B cell (primary cell): ENCODE measurements around the gene CST1. TPM values are rescaled to one million over a fixed set of nuclear protein-coding genes. Genes with fewer than 3 reads are reported as not detected.

Experiments
- ATAC-seq: fragments of 200-7000 bp; cut with Tn5 transposase; one replicate; pipeline ENCODE4 v1.10.0; 2021; ENCODE audit warnings: low read depth, mild to moderate bottlenecking, moderate number of reproducible peaks, moderate library complexity
- CTCF ChIA-PET: fragments of 350-600 bp; sonication (Branson Sonifier 250); formaldehyde crosslinking; loops from one replicate; lab custom pipeline; 2021; ENCODE audit warnings: antibody characterized with exemption, inconsistent platforms; lab: Charles Lee
- POLR2A ChIA-PET: fragments of 350-600 bp; sonication (Branson Sonifier 250); formaldehyde crosslinking; loops from one replicate; lab custom pipeline; 2021; ENCODE audit warnings: antibody characterized with exemption; lab: Charles Lee
- DNase-seq: peaks from one replicate; pipeline ENCODE4 v3.0.0; 2013
- H2AFZ ChIP-seq: 2 replicates; pipeline ENCODE4 v1.6.1; 2012; ENCODE audit warnings: mild to moderate bottlenecking, low read depth, low read length; ENCODE audit not compliant: insufficient read depth, poor library complexity, severe bottlenecking
- H3K27ac ChIP-seq, 2 donors: 1 replicate in 1 of 2; 2 replicates in 1 of 2; pipeline ENCODE4 v1.5.1; 2012 to 2013; ENCODE audit warnings: low read length in 2 of 2, mild to moderate bottlenecking in 2 of 2, moderate library complexity in 1 of 2
- H3K27me3 ChIP-seq, 4 experiments: fragments of 200-600 bp in 1 of 4; sonication (generic) in 1 of 4; replicated peaks in 1 of 4; 1 replicate in 2 of 4; 2 replicates in 2 of 4; pipeline versions ENCODE4 v1.6.1 to v1.7.0; 2013 to 2016; ENCODE audit warnings: low read length in 3 of 4, mild to moderate bottlenecking in 2 of 4, mixed read lengths in 1 of 4, moderate library complexity in 1 of 4; ENCODE audit not compliant: insufficient read depth in 4 of 4, control insufficient read depth in 3 of 4; ENCODE audit errors: control extremely low read depth in 1 of 4
- H3K36me3 ChIP-seq, 2 experiments: replicated peaks in 1 of 2; 1 replicate in 1 of 2; 2 replicates in 1 of 2; pipeline versions ENCODE4 v1.6.1 to v1.7.1; 2013; ENCODE audit warnings: low read length in 1 of 2; ENCODE audit not compliant: insufficient read depth in 2 of 2, control insufficient read depth in 1 of 2; ENCODE audit errors: control extremely low read depth in 1 of 2, extremely low read depth in 1 of 2
- H3K4me1 ChIP-seq, 2 donors: fragments of 200-600 bp in 1 of 2; sonication (generic) in 1 of 2; 1 replicate in 1 of 2; 2 replicates in 1 of 2; pipeline versions ENCODE4 v1.5.1 to v1.6.1; 2013 to 2017; ENCODE audit warnings: low read length in 2 of 2; ENCODE audit not compliant: control insufficient read depth in 2 of 2, insufficient read depth in 2 of 2
- H3K4me2 ChIP-seq: replicated peaks from 2 replicates; pipeline ENCODE3; 2012; ENCODE audit warnings: mild to moderate bottlenecking, low read depth, low read length; ENCODE audit not compliant: poor library complexity, severe bottlenecking
- H3K4me3 ChIP-seq, 5 experiments: fragments of 200-600 bp in 1 of 5; sonication (generic) in 1 of 5; 1 replicate in 3 of 5; 2 replicates in 2 of 5; pipeline versions ENCODE4 v1.5.1 to v1.7.0; 2011 to 2016; ENCODE audit warnings: low read length in 4 of 5, mild to moderate bottlenecking in 4 of 5, low read depth in 2 of 5, control low read depth in 1 of 5, moderate library complexity in 1 of 5; ENCODE audit not compliant: insufficient read depth in 1 of 5; ENCODE audit errors: control extremely low read depth in 1 of 5, extremely low read depth in 1 of 5
- H3K79me2 ChIP-seq: fragments of 200-600 bp; sonication (generic); one replicate; pipeline ENCODE4 v1.6.0; 2016; ENCODE audit warnings: low read length; ENCODE audit not compliant: control insufficient read depth, insufficient read depth
- H3K9ac ChIP-seq: fragments of 200-600 bp; sonication (generic); 2 replicates; pipeline ENCODE4 v1.6.1; 2017; ENCODE audit warnings: mild to moderate bottlenecking, low read length, moderate library complexity
- H3K9me3 ChIP-seq, 3 donors: one replicate each; pipeline versions ENCODE4 v1.6.1 to v1.7.1; 2013; ENCODE audit warnings: low read length in 2 of 3; ENCODE audit not compliant: control insufficient read depth in 2 of 3, insufficient read depth in 1 of 3; ENCODE audit errors: control extremely low read depth in 1 of 3
- H4K20me1 ChIP-seq: 2 replicates; pipeline ENCODE4 v1.6.0; 2012; ENCODE audit warnings: mild to moderate bottlenecking, low read length; ENCODE audit not compliant: insufficient read depth, control insufficient read depth, poor library complexity, severe bottlenecking
- H3K27ac Mint-ChIP-seq: one replicate; pipeline ENCODE4 v1.8.0; 2021; ENCODE audit warnings: mixed read lengths
- H3K27me3 Mint-ChIP-seq: one replicate; pipeline ENCODE4 v1.8.0; 2021; ENCODE audit warnings: mixed read lengths
- H3K4me1 Mint-ChIP-seq: one replicate; pipeline ENCODE4 v1.8.0; 2021; ENCODE audit warnings: mixed read lengths
- H3K4me3 Mint-ChIP-seq: one replicate; pipeline ENCODE4 v1.8.0; 2021; ENCODE audit warnings: mixed read lengths
- H3K9me3 Mint-ChIP-seq: one replicate; pipeline ENCODE4 v1.8.0; 2022; ENCODE audit warnings: mixed read lengths; ENCODE audit not compliant: insufficient read depth
- EZH2 ChIP-seq: IDR thresholded peaks from 2 replicates; pipeline ENCODE4 v1.6.1; 2012; ENCODE audit warnings: borderline replicate concordance, low read depth, mild to moderate bottlenecking, moderate library complexity, low read length; ENCODE audit not compliant: insufficient read depth, poor library complexity, severe bottlenecking
- WGBS: methylation state at CpG from one replicate; pipeline ENCODE4 v1.1.5; 2013; ENCODE audit warnings: missing lambda C conversion rate; ENCODE audit not compliant: insufficient coverage; 5-methylcytosine and 5-hydroxymethylcytosine counted together
- intact Hi-C: fragments of 100-400 bp; cut with micrococcal nuclease; formaldehyde crosslinking; loops from one replicate; pipeline ENCODE4 v1.10.0; 2022
- polyA plus RNA-seq: library from polyadenylated mRNA; depleted of rRNA; stranded (reverse); fragments of >200 nt; gene quantifications from 2 replicates; pipeline ENCODE4 v1.2.3, GENCODE V29; 2012
- small RNA-seq: library from RNA; depleted of rRNA; stranded (forward); fragments of <200 nt; gene quantifications from one replicate; pipeline ENCODE3, GENCODE V24; 2012; ENCODE audit warnings: low replicate concordance, low read depth; ENCODE audit not compliant: insufficient read length
- total RNA-seq, 2 donors: library from RNA; stranded (reverse); fragments of 120-200 nt in 1 of 2; gene quantifications; 1 replicate in 1 of 2; 2 replicates in 1 of 2; pipeline versions ENCODE4 v1.2.3 to v1.2.4, GENCODE V29; 2013 to 2022
- TF ChIP-seq, protein P1 (sequence below): fragments of 200-600 bp; IDR thresholded peaks from one replicate; pipeline ENCODE4 v1.8.0; 2022; ENCODE audit warnings: antibody characterized with exemption, mild to moderate bottlenecking

Gene CST1
- total and polyA plus RNA-seq, 2 donors (not counting 1 experiment from before 2014, with no cell fraction given), result not detected

DNA sequence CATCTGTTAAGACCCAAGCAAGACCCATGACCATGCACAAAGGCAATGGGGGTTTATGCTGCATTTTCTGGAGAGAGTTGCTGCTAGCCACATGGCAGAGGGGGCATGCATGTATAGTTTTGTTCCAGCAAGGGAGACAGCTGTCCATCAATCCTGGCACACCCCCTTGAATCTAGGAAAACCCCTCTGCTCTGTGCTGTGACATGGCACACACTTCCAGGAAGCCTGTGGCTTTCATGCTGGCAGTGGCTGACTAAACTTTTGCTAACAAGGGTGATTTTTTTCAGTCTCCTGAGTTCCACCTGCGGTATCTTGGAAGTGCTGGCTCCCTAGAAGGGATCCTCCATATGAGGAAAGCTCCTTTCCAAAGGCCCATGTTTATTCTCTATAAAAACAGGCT, 52.8 kb downstream of the CST1 start:
- ChIA-PET CTCF (no interaction called here), POLR2A (no interaction called here)
- Histone ChIP-seq H3K4me2 (no peak overlapping the region), H3K4me1 (no peaks in the 10 kb centered on the region), H2AFZ (no peak overlapping the region), H3K79me2 (no peaks in the 10 kb centered on the region), H3K9me3 (no peaks in the 10 kb centered on the region), H3K27ac (no peak overlapping the region), H3K36me3 (no peaks in the 10 kb centered on the region), H4K20me1 (no peaks in the 10 kb centered on the region), H3K9ac (no peak overlapping the region), H3K4me3 (no peak overlapping the region), H3K27me3 (no peaks in the 10 kb centered on the region)
- Mint-ChIP-seq H3K27ac (no peak overlapping the region), H3K4me1 (no peaks in the 10 kb centered on the region), H3K4me3 (no peak overlapping the region), H3K27me3 (peaks cover 3% of the 10 kb centered on the region), H3K9me3 (no peaks in the 10 kb centered on the region)
- ATAC-seq (no peak), DNase-seq (no peak)
- no CpG with 5 or more reads among the region's 1 CpG for WGBS
- TF ChIP-seq EZH2, result no peak
- TF ChIP-seq, protein P1, sequence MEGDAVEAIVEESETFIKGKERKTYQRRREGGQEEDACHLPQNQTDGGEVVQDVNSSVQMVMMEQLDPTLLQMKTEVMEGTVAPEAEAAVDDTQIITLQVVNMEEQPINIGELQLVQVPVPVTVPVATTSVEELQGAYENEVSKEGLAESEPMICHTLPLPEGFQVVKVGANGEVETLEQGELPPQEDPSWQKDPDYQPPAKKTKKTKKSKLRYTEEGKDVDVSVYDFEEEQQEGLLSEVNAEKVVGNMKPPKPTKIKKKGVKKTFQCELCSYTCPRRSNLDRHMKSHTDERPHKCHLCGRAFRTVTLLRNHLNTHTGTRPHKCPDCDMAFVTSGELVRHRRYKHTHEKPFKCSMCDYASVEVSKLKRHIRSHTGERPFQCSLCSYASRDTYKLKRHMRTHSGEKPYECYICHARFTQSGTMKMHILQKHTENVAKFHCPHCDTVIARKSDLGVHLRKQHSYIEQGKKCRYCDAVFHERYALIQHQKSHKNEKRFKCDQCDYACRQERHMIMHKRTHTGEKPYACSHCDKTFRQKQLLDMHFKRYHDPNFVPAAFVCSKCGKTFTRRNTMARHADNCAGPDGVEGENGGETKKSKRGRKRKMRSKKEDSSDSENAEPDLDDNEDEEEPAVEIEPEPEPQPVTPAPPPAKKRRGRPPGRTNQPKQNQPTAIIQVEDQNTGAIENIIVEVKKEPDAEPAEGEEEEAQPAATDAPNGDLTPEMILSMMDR, result no peak
- intact Hi-C loops, result no loop called here

Small RNAs within 50 kb of the gene (small RNA-seq; reads per million reads assigned to genes)
- not detected for gene CST2P1

Other genes starting within 250 kb of the CST1 start
- gene CST9L, start 182.5 kb downstream of the CST1 start, total RNA-seq, result not detected in 2 replicates
- gene CST9L, start 182.5 kb downstream of the CST1 start, polyA plus RNA-seq, result not detected in 2 replicates
- gene CST9, start 145.0 kb downstream of the CST1 start, total RNA-seq, result not detected in 2 replicates
- gene CST9, start 145.0 kb downstream of the CST1 start, polyA plus RNA-seq, result not detected in 2 replicates
- 1.0 and 1.2 TPM in 2 replicates for gene CST3, start 113.0 kb downstream of the CST1 start, total RNA-seq
- 16.9 and 19.7 TPM in 2 replicates for gene CST3, start 113.0 kb downstream of the CST1 start, polyA plus RNA-seq
- not detected in 2 replicates for gene CST4, start 61.9 kb downstream of the CST1 start, total RNA-seq
- not detected in 2 replicates for gene CST4, start 61.9 kb downstream of the CST1 start, polyA plus RNA-seq
- gene CST2, start 75.8 kb upstream of the CST1 start, total RNA-seq, result not detected in 2 replicates
- not detected in 2 replicates for gene CST2, start 75.8 kb upstream of the CST1 start, polyA plus RNA-seq
- not detected in 2 replicates for gene CST5, start 128.8 kb upstream of the CST1 start, total RNA-seq
- not detected in 2 replicates for gene CST5, start 128.8 kb upstream of the CST1 start, polyA plus RNA-seq
- not detected in 2 replicates for gene GGTLC1, start 237.8 kb upstream of the CST1 start, total RNA-seq
- not detected in 2 replicates for gene GGTLC1, start 237.8 kb upstream of the CST1 start, polyA plus RNA-seq